Activated CD4-positive, alpha-beta T cell treated with anti-CD3 and anti-CD28 coated beads, Interleukin-2, amount 50 U/mL, for 24 hours (primary cell): ENCODE measurements around the gene TMEM237.

Experiments
- DNase-seq, 2 donors: peaks; one replicate each; pipeline ENCODE4 v3.0.0-alpha.2; 2020; ENCODE audit warnings: low read depth in 1 of 2, low spot score in 1 of 2

The TMEM237 gene

GRCh38 chr2:201642579-201643215 is 606 bp downstream of the TMEM237 start:
- peak; percentile 75 to 79 for DNase-seq

GRCh38 chr2:201642086-201642578 is 1.2 kb downstream of the TMEM237 start:
- no peak for DNase-seq

GRCh38 chr2:201639205-201639604 is 4.1 kb downstream of the TMEM237 start:
- DNase-seq = no peak

- DNase-seq = no peak
Observed at GRCh38 chr2:201638326-201638725, 5.0 kb downstream of the TMEM237 start.

DNA sequence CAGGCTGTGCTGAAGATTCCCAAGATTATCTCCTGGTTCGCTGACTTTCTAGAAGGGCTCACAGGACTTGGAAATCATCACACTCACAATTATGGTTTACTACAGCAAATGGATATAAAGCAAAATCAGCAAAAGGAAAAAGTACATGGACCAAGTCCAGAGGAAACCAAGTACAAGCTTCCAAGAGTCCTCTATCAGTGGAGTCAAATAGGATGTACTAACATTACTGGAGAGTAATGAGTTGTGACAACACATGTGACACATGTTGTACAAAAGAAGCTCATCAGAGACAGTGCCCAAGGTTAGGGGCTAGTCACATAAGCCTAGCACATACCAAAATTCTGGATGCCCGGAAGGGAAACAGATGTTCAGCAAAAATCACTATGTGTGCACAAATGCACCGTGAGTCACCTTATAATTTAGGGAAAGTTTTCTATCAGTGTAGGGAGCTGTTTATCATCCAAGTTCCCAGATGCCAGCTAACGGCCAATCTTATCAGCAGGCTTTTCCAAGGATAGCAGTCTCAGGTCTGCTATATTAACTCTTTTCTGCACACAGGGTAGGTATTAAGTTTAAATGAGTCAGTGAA is 9.5 kb downstream of the TMEM237 start:
- no peak for DNase-seq

DNA sequence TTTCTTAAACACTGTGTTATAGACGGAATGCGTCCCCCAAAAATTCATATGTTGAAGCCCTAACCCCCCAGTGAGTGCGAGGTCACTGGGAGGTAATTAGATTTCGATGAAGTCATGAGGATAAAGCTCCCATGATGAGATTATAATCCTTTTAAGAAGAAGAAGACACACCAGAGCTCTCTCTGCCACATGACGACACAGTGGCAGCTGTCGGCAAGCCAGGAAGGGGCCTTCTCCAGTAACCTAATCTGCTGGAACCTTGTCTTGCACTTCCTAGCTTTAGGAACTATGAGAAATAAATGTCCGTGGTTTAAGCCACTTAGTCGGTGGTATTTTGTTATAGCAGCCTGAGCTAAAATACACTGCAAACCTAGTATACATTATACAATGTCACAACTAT is 12.3 kb downstream of the TMEM237 start:
- DNase-seq = no peak

DNA sequence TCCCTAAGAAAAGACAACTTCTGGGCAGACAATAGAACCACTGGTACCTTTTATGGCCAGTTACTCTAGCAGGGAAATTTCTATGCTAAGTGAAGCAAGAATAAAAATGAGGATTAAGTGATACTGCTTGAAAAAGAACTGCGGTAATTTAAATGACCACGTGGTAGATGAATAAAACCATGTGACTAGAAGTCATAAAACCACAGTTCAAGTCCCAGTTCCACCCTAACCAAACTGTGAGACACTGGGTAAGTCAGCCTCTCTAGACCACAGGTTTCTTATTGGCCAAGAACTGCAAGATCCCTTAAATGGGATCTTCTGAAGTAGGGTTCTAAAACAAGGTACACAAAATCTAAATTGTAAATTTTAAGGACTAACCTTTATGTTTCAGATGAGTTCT is 12.7 kb downstream of the TMEM237 start:
- DNase-seq = no peak

- no peak for DNase-seq
Observed at GRCh38 chr2:201628545-201628944, 14.8 kb downstream of the TMEM237 start.

- DNase-seq = no peak
Observed at GRCh38 chr2:201622306-201622970, 20.9 kb downstream of the TMEM237 start.

DNA sequence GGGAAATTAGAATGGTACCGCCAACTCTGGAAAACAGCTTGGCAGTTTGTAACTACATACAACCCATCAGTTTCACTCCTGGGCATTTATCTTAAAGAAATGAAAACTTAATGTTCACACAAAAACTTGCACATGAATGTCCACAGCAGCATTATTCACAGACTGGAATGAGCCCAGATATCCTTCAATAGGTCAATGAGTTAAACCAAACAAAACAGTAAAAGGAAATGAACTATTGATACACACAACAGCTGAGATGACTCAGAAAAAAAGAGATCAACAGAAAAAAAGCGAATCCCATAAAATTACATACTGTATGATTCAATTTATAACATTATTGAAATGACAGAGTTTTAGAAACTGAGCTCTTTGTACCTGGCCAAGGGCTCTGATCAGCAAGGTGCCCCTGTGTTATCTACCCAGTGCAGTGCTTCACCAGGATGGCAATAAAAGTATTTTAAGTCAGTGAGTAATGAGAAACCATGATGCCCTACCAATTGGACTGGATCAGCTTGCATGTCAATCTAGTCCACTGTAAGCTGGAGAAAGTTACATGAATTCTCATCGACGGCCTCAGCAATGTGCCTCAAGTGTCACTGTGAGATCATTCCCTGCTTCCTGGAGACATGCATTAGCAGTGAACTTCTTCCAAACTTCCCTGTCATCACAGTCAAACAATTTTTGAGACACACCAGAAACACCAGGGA is 21.9 kb downstream of the TMEM237 start:
- no peak for DNase-seq

DNA sequence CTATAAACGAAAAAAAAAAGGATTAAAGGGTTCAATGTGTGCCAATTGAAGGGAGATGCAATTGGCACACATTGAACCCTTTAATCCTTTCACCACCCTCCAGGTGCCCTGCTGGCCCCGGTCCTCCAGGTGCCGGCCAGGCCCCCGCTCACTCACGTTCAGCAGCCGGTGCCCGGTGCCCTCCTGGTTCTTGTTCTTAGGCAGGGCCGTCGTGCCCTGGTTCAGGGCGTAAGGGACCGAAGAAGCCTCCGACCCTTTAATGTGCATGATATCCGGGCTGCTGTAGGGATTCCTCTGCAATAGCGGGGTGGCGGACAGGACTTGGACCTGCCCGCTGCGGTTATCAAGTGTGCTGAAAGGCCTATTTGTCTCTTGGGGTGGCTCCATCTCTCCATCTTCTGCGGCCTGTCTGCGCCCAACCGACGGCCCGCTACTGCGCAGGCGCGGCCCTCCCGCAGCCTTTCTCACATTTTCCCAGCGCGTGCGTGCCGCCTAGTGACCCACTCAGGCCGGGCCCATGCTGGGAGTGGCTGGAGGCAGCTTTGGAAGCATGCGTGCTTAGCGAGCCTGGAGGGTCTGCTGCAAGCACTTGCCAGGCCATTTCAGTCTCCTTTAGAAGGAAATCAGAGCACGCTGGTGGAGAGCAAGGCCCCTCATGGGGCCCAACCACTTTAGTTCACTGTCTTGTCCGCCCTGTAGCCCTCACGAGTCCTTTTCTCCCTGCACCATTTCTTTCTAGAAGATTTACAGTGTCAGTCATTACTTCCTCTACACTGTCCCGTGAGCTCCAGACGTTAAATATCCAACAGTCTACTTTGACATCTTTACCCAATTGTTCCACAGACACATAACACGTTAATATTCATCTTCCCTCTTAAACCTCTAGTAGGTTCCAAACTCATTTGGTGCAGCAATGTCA is 24.3 kb downstream of the TMEM237 start:
- no peak for DNase-seq

DNA sequence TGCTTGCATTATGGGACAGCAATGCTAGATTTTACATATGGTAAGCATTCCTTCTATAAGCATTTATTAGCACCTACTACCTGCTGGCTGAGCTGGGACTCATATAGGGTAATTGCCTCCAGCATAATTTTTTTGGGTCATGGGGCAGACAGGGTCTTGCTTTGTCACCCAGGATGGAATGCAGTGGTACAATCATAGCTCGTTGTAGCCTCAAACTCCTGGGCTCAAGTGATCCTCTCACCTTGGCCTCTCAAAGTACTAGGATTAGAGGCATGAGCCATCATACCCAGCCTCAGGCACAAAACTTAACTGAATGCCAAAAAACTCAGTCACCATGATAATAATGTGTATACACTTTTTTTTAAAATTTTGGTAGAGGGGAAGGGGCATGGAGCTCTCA is 35.3 kb downstream of the TMEM237 start:
- no peak for DNase-seq

- DNase-seq = no peak
Observed at GRCh38 chr2:201607568-201607967, 35.7 kb downstream of the TMEM237 start.

DNA sequence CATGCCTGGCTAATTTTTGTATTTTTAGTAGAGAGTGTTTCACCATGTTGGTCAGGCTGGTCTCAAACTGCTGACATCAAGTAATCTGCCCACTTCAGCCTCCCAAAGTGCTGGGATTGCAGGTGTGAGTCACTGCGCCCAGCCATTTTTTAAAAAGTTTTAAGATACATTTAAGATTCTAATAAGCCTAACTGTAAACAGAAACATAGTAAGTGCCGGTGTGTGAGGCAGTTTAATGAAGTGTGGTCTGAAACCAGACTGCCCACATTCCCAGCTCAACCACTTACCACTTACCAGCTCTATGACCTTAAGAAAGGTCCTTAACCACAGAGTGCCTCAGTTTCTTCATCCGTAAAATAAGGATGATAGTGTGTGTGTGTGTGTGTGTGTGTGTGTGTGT is 42.4 kb downstream of the TMEM237 start:
- DNase-seq = no peak

- DNase-seq = no peak
Observed at GRCh38 chr2:201597397-201597796, 45.9 kb downstream of the TMEM237 start.

DNA sequence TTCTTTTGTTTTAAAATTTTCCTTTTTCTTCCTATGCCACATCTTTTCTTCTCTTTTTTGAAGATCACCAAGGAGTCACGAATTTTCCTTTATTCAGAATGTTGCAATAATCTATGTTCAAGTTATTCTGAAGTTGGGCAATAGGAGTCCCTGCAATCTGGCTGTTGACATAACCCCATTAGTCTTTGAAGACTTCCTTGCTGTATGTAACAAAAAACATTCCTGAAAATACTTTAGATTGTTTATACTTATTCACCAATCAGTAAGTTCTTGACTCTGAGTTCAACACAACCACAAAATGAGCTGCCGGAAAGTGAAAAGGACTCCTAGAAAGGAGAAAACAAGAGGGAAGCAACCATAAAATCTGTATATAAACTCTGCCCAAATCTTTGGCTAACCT is 62.8 kb downstream of the TMEM237 start:
- no peak for DNase-seq

DNA sequence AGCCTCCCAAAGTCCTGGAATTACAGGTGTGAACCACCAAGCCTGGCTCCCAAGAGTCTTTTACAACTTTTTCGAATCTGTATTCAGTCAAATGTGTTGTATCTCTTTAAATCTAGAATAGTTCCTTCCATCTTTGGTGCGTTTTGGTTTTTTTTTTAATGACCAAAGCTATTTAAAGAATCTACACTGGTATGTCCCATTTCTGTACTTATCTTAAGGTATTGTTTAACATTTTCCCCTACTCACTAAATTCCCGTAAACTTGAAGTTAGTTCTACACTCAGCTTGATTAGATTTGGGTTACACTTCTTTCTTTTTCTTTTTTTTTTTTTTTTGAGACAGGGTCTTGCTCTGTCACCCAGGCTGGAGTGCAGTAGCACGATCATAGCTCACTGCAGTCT is 63.8 kb downstream of the TMEM237 start:
- no peak for DNase-seq

GRCh38 chr2:201575971-201576370 is 67.3 kb downstream of the TMEM237 start:
- no peak for DNase-seq

DNA sequence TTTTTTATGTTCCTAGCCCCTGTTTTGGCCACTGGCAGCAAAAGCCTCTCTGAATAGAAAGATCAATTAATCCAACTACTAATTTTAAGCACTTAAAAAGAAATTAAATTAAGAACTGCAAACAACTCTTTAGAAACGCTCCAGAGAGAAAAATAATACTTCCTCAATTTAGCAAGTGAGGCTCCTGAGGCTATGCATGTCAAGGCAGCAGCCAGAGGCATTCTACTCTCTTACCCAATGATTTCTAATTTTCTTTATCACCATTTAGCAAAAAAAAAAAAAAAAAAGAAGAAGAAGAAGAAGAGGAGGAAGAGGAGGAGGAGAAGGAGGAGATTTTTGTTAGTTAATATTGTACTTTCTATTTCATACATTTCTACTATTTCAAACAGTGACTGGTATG is 68.5 kb downstream of the TMEM237 start:
- no peak for DNase-seq

- DNase-seq = no peak
Observed at GRCh38 chr2:201572846-201573508, 70.3 kb downstream of the TMEM237 start.
